ENCODE measurements around the gene RAB12.

DNA sequence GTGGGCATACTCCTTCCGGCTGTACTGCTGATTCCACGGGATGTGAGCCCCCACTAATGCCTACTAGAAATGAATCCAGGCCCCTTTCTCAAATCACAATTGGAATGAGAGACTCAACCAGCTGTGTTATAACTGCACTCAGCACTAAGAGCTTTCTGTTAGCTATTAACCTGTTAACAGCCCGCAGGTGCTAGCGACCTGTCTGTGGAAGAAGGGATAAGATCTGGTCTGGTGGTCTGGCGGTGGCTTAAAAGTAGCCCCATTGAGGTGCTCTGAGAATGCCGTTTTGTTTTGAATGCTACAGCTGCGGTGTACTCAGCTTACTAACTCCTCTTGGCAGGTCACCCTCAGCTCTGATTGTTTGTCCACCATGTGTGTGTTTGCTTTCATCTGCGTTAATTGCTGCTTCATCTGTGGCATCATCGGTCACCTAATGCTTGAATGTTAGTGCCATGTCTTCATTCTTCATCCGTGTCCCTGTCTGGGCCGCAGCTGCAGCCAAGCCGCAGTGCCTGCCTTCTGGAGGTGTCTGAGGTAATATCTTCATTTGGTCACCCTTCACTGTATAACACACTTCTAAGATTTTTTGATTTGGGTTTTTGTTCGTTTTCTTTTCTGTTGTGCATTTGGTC, 16.3 kb downstream of the RAB12 start:
- TF ChIP-seq, protein P1, sequence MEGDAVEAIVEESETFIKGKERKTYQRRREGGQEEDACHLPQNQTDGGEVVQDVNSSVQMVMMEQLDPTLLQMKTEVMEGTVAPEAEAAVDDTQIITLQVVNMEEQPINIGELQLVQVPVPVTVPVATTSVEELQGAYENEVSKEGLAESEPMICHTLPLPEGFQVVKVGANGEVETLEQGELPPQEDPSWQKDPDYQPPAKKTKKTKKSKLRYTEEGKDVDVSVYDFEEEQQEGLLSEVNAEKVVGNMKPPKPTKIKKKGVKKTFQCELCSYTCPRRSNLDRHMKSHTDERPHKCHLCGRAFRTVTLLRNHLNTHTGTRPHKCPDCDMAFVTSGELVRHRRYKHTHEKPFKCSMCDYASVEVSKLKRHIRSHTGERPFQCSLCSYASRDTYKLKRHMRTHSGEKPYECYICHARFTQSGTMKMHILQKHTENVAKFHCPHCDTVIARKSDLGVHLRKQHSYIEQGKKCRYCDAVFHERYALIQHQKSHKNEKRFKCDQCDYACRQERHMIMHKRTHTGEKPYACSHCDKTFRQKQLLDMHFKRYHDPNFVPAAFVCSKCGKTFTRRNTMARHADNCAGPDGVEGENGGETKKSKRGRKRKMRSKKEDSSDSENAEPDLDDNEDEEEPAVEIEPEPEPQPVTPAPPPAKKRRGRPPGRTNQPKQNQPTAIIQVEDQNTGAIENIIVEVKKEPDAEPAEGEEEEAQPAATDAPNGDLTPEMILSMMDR (IDR thresholded peaks at IDR 0.05; ENCODE audit: borderline replicate concordance, extremely low read depth, low read length, poor library complexity, severe bottlenecking): no peak
- TF ChIP-seq EZH2 (IDR thresholded peaks at IDR 0.05; ENCODE audit: borderline replicate concordance, low read depth, low read length, severe bottlenecking): no peak
